HCT116 (cell line): ENCODE measurements around the gene ANKRD55. TPM values are rescaled to one million over a fixed set of nuclear protein-coding genes. Genes with fewer than 3 reads are reported as not detected.

ENCODE experiments used
- ATAC-seq: fragments of 200-7000 bp; cut with Tn5 transposase; 2 replicates; pipeline ENCODE4 v1.9.1; 2020; ENCODE audit warnings: mild to moderate bottlenecking, moderate library complexity
- BruUV-seq: library from RNA; stranded (reverse); fragments of 400-500 nt; replicated peaks from 2 replicates; lab custom pipeline; 2021; lab: Mats Ljungman, UMichigan
- CTCF ChIA-PET: fragments of 300-600 bp; sonication (Branson Sonifier 250); formaldehyde crosslinking; loops from one replicate; lab custom pipeline; 2021; ENCODE audit warnings: antibody characterized with exemption; lab: Charles Lee
- POLR2A ChIA-PET: fragments of 300-600, 350-600 bp; sonication (Branson Sonifier 250); formaldehyde crosslinking; loops from one replicate; lab custom pipeline; 2021; ENCODE audit warnings: antibody characterized with exemption; lab: Charles Lee
- RAD21 ChIA-PET, 2 experiments: fragments of 300-600 bp; sonication (Branson Sonifier 250); formaldehyde crosslinking; loops; one replicate each; lab custom pipeline; 2023; ENCODE audit warnings: low total read pairs in 2 of 2; ENCODE audit not compliant: uncharacterized antibody in 2 of 2, unreplicated experiment in 2 of 2, low non-redundant PET in 1 of 2; lab: Charles Lee
- DNase-seq: peaks from one replicate; pipeline ENCODE4 v3.0.0-alpha.2; 2010; ENCODE audit warnings: low read depth, low spot score
- H2AFZ ChIP-seq: fragments of 200-600 bp; shearing (Covaris generic), sonication (generic); 2 replicates; pipeline ENCODE4 v1.6.1; 2017; ENCODE audit warnings: low read depth, mixed run types, mixed read lengths, antibody characterized with exemption, low read length; ENCODE audit not compliant: poor library complexity, severe bottlenecking
- H3K27ac ChIP-seq: 2 replicates; pipeline ENCODE4 v1.5.1; 2012; ENCODE audit warnings: low read depth, low read length
- H3K27me3 ChIP-seq: fragments of 200-600 bp; sonication (generic); 2 replicates; pipeline ENCODE4 v1.6.1; 2016; ENCODE audit warnings: mixed run types, low read length, mixed read lengths; ENCODE audit not compliant: insufficient read depth
- H3K36me3 ChIP-seq, 2 experiments: fragments of 200-500 bp in 1 of 2; fragments of 200-600 bp in 1 of 2; sonication (Bioruptor generic) in 1 of 2; sonication (generic) in 1 of 2; 2 replicates each; pipeline versions ENCODE4 v1.5.1 to v1.6.1; 2014 to 2016; ENCODE audit warnings: low read length in 2 of 2, inconsistent platforms in 1 of 2, mixed read lengths in 1 of 2, mixed run types in 1 of 2; ENCODE audit not compliant: insufficient read depth in 2 of 2, control insufficient read depth in 1 of 2
- H3K4me1 ChIP-seq, 2 experiments: fragments of 200-600 bp in 1 of 2; sonication (generic) in 1 of 2; 2 replicates each; pipeline versions ENCODE4 v1.5.1 to v1.6.1; 2012 to 2017; ENCODE audit warnings: low read length in 2 of 2, inconsistent platforms in 1 of 2, mild to moderate bottlenecking in 1 of 2, mixed read lengths in 1 of 2, mixed run types in 1 of 2, moderate library complexity in 1 of 2; ENCODE audit not compliant: insufficient read depth in 2 of 2, control insufficient read depth in 1 of 2
- H3K4me2 ChIP-seq: fragments of 200-600 bp; sonication (generic); 2 replicates; pipeline ENCODE4 v1.6.1; 2017; ENCODE audit warnings: mixed run types, low read length, mixed read lengths
- H3K4me3 ChIP-seq, 2 experiments: fragments of 200-600 bp in 1 of 2; sonication (generic) in 1 of 2; replicated peaks in 1 of 2; 2 replicates each; pipeline ENCODE4 v1.5.1; 2011 to 2016; ENCODE audit warnings: low read length in 2 of 2, control low read depth in 1 of 2, low read depth in 1 of 2, mild to moderate bottlenecking in 1 of 2, mixed read lengths in 1 of 2, mixed run types in 1 of 2
- H3K79me2 ChIP-seq: fragments of 200-600 bp; sonication (generic); 2 replicates; pipeline ENCODE4 v1.6.1; 2017; ENCODE audit warnings: mild to moderate bottlenecking, mixed run types, low read length, moderate library complexity, mixed read lengths; ENCODE audit not compliant: insufficient read depth
- H3K9ac ChIP-seq: fragments of 200-600 bp; sonication (generic); 2 replicates; pipeline ENCODE4 v1.6.1; 2016; ENCODE audit warnings: low read length, mixed read lengths
- H3K9me2 ChIP-seq: fragments of 200-600 bp; sonication (generic), shearing (Covaris generic); 2 replicates; pipeline ENCODE4 v1.6.1; 2017; ENCODE audit warnings: mixed run types, mild to moderate bottlenecking, moderate library complexity; ENCODE audit not compliant: insufficient read depth
- H3K9me3 ChIP-seq, 2 experiments: fragments of 200-500 bp in 1 of 2; fragments of 200-600 bp in 1 of 2; sonication (Bioruptor generic) in 1 of 2; sonication (generic) in 1 of 2; 2 replicates each; pipeline ENCODE4 v1.6.1; 2014 to 2017; ENCODE audit warnings: low read length in 2 of 2, mixed read lengths in 2 of 2, inconsistent platforms in 1 of 2, low read depth in 1 of 2, mild to moderate bottlenecking in 1 of 2, mixed run types in 1 of 2, moderate library complexity in 1 of 2; ENCODE audit not compliant: control insufficient read depth in 1 of 2, insufficient read depth in 1 of 2
- H4K20me1 ChIP-seq: fragments of 200-600 bp; sonication (generic), shearing (Covaris generic); 2 replicates; pipeline ENCODE4 v1.6.1; 2017; ENCODE audit warnings: mixed run types, mild to moderate bottlenecking, moderate library complexity; ENCODE audit not compliant: insufficient read depth
- CBX3 ChIP-seq: IDR thresholded peaks from 2 replicates; pipeline ENCODE4 v1.6.1; 2012; ENCODE audit warnings: low read depth
- CEBPB ChIP-seq: IDR thresholded peaks from 2 replicates; pipeline ENCODE4 v1.6.1; 2012; ENCODE audit warnings: low read depth
- EZH2phosphoT487 ChIP-seq: fragments of 200-600 bp; IDR thresholded peaks from 2 replicates; pipeline ENCODE4 v1.6.1; 2018; ENCODE audit warnings: antibody characterized with exemption, borderline replicate concordance
- FOSL1 ChIP-seq: IDR thresholded peaks from 2 replicates; pipeline ENCODE4 v1.6.1; 2012; ENCODE audit warnings: low read depth
- JUND ChIP-seq: IDR thresholded peaks from 2 replicates; pipeline ENCODE4 v1.6.1; 2012
- MAX ChIP-seq: IDR thresholded peaks from 2 replicates; pipeline ENCODE4 v1.6.1; 2012
- POLR2A ChIP-seq: IDR thresholded peaks from 2 replicates; pipeline ENCODE4 v1.7.0; 2011; ENCODE audit warnings: borderline replicate concordance; ENCODE audit not compliant: insufficient read depth, insufficient read length; ENCODE audit errors: extremely low read depth
- POLR2AphosphoS5 ChIP-seq: IDR thresholded peaks from 2 replicates; pipeline ENCODE4 v1.6.1; 2011; ENCODE audit warnings: mild to moderate bottlenecking, low read depth, low read length, moderate library complexity
- RAD21 ChIP-seq: IDR thresholded peaks from 2 replicates; pipeline ENCODE4 v1.6.1; 2012; ENCODE audit warnings: low read depth, mild to moderate bottlenecking
- SP1 ChIP-seq: IDR thresholded peaks from 2 replicates; pipeline ENCODE4 v1.6.1; 2012; ENCODE audit warnings: low read depth
- SRF ChIP-seq: IDR thresholded peaks from 2 replicates; pipeline ENCODE4 v1.6.1; 2012; ENCODE audit warnings: low read depth
- TCF7L2 ChIP-seq: IDR thresholded peaks from 2 replicates; pipeline ENCODE4 v1.7.0; 2011; ENCODE audit warnings: borderline replicate concordance, inconsistent platforms; ENCODE audit not compliant: insufficient read depth, insufficient read length; ENCODE audit errors: extremely low read depth
- ZBTB33 ChIP-seq: IDR thresholded peaks from 2 replicates; pipeline ENCODE4 v1.6.1; 2011; ENCODE audit warnings: mild to moderate bottlenecking, low read length, moderate library complexity; ENCODE audit not compliant: insufficient replicate concordance; ENCODE audit errors: extremely low read depth
- intact Hi-C: fragments of 100-400 bp; cut with micrococcal nuclease; formaldehyde crosslinking; loops from 2 replicates; pipeline ENCODE4 v1.10.0; 2022
- total RNA-seq: library from RNA; stranded (reverse); gene quantifications from one replicate; pipeline ENCODE4 v1.2.1, GENCODE V29; 2021; ENCODE audit not compliant: unreplicated experiment
- TF ChIP-seq, protein P1 (sequence below): IDR thresholded peaks from 2 replicates; pipeline ENCODE4 v1.6.1; 2012; ENCODE audit warnings: low read depth

The ANKRD55 gene
- total RNA-seq, 1 experiment from 2014 or later, result not detected

- Histone ChIP-seq H3K4me2 (no peak overlapping the region), H3K4me3 (no peak overlapping the region), H2AFZ (no peak overlapping the region), H3K9me2 (no peaks in the 10 kb centered on the region), H3K36me3 (no peaks in the 10 kb centered on the region), H4K20me1 (no peaks in the 10 kb centered on the region), H3K9me3 (no peaks in the 10 kb centered on the region), H3K4me1 (no peaks in the 10 kb centered on the region), H3K79me2 (no peaks in the 10 kb centered on the region), H3K27ac (no peak overlapping the region), H3K9ac (no peak overlapping the region), H3K27me3 (no peaks in the 10 kb centered on the region)
- DNase-seq, result no peak
- no peak for ATAC-seq
- no TSS peak for BruUV-seq
- CTCF ChIA-PET, result no interaction called here
- TF ChIP-seq ZBTB33 (no peak), JUND (no peak), SP1 (no peak), POLR2A (no peak), CEBPB (no peak), CBX3 (no peak), SRF (no peak), EZH2phosphoT487 (no peak)
- POLR2A ChIA-PET, result no interaction called here
- intact Hi-C loops, result no loop called here
- RAD21 ChIA-PET, result no interaction called here
Observed at GRCh38 chr5:56232538-56232937, 592 bp downstream of the ANKRD55 start.

GRCh38 chr5:56230576-56230975 is 2.6 kb downstream of the ANKRD55 start:
- Histone ChIP-seq H2AFZ (no peak overlapping the region), H3K4me3 (no peak overlapping the region), H3K9me2 (no peaks in the 10 kb centered on the region), H3K4me1 (no peaks in the 10 kb centered on the region), H3K79me2 (no peaks in the 10 kb centered on the region), H4K20me1 (no peaks in the 10 kb centered on the region), H3K27me3 (no peaks in the 10 kb centered on the region), H3K9me3 (no peaks in the 10 kb centered on the region), H3K9ac (no peak overlapping the region), H3K4me2 (no peak overlapping the region), H3K27ac (no peak overlapping the region), H3K36me3 (no peaks in the 10 kb centered on the region)
- POLR2A ChIA-PET, result no interaction called here
- RAD21 ChIA-PET, result no interaction called here
- ATAC-seq (no peak), DNase-seq (no peak)
- no TSS peak for BruUV-seq
- intact Hi-C loops, result no loop called here
- CTCF ChIA-PET, result no interaction called here
- TF ChIP-seq ZBTB33 (no peak), POLR2AphosphoS5 (no peak), MAX (no peak), JUND (no peak), RAD21 (no peak), TCF7L2 (no peak), SRF (no peak), FOSL1 (no peak), EZH2phosphoT487 (no peak)
- TF ChIP-seq, protein P1, sequence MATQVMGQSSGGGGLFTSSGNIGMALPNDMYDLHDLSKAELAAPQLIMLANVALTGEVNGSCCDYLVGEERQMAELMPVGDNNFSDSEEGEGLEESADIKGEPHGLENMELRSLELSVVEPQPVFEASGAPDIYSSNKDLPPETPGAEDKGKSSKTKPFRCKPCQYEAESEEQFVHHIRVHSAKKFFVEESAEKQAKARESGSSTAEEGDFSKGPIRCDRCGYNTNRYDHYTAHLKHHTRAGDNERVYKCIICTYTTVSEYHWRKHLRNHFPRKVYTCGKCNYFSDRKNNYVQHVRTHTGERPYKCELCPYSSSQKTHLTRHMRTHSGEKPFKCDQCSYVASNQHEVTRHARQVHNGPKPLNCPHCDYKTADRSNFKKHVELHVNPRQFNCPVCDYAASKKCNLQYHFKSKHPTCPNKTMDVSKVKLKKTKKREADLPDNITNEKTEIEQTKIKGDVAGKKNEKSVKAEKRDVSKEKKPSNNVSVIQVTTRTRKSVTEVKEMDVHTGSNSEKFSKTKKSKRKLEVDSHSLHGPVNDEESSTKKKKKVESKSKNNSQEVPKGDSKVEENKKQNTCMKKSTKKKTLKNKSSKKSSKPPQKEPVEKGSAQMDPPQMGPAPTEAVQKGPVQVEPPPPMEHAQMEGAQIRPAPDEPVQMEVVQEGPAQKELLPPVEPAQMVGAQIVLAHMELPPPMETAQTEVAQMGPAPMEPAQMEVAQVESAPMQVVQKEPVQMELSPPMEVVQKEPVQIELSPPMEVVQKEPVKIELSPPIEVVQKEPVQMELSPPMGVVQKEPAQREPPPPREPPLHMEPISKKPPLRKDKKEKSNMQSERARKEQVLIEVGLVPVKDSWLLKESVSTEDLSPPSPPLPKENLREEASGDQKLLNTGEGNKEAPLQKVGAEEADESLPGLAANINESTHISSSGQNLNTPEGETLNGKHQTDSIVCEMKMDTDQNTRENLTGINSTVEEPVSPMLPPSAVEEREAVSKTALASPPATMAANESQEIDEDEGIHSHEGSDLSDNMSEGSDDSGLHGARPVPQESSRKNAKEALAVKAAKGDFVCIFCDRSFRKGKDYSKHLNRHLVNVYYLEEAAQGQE, result no peak
